ENCODE data around the gene MOXD1. TPM values are rescaled to one million over a fixed set of nuclear protein-coding genes. Genes with fewer than 3 reads are reported as not detected.

The MOXD1 gene
- total RNA-seq, 1 donor from 2014 or later, result 8.0 TPM

DNA sequence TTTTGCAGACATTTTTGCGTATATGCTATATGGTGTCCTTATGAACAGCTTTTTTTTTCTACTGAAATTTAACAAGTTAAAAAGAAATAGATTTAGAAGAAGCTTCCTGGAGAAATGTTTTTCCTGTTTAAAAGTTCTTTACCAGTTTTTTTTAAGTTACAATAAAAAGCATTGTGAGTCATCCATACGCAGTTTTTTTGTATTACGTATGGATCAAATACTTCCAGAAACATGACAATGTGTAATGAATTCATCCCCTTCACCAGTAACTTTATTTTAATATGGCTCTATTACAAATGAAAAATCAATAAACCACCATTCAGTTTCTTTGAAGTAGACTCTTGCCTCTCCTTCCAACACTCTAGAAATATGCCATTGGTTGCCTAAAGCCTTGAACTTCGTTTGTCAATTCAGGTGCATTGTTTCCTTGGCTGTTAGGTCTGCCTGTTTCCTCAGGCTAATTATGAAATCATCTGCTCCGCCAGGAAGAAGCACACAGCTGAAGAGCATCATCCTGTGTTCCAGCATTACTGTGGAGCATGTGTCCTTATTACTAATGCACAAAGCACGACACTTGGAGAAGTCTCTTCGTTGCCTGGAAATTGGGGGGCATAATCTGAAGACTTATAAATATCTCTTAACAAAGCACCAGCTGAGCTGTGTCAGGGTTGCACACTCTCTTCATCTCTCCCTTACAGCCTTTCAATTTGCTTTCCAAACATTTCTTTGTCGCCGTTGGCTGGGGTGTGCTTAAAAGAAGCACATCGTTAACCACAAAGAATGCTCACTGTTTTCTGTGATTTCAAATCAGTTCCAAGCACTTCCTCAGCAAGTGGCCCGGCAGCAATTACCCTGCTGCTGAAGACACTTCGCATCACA, 9.6 kb downstream of the MOXD1 start:
- H3K27me3 Mint-ChIP-seq (ENCODE audit: unreplicated experiment), result no peaks in the 10 kb centered on the region
- H3K36me3 Mint-ChIP-seq (ENCODE audit: unreplicated experiment), result peaks cover 12% of the 10 kb centered on the region
- H3K27ac Mint-ChIP-seq (ENCODE audit: unreplicated experiment), result peak overlapping the region; percentile 81
- TF ChIP-seq, protein P1, sequence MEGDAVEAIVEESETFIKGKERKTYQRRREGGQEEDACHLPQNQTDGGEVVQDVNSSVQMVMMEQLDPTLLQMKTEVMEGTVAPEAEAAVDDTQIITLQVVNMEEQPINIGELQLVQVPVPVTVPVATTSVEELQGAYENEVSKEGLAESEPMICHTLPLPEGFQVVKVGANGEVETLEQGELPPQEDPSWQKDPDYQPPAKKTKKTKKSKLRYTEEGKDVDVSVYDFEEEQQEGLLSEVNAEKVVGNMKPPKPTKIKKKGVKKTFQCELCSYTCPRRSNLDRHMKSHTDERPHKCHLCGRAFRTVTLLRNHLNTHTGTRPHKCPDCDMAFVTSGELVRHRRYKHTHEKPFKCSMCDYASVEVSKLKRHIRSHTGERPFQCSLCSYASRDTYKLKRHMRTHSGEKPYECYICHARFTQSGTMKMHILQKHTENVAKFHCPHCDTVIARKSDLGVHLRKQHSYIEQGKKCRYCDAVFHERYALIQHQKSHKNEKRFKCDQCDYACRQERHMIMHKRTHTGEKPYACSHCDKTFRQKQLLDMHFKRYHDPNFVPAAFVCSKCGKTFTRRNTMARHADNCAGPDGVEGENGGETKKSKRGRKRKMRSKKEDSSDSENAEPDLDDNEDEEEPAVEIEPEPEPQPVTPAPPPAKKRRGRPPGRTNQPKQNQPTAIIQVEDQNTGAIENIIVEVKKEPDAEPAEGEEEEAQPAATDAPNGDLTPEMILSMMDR (IDR thresholded peaks at IDR 0.05), result no peak
- peaks cover 22% of the 10 kb centered on the region for H3K4me1 Mint-ChIP-seq (ENCODE audit: unreplicated experiment)
- peaks cover 27% of the 10 kb centered on the region for H3K9me3 Mint-ChIP-seq (ENCODE audit: unreplicated experiment)
- no peak for DNase-seq (ENCODE audit: extremely low spot score, unreplicated experiment)
- peak overlapping the region; percentile 52 for H3K4me3 Mint-ChIP-seq (ENCODE audit: unreplicated experiment)

DNA sequence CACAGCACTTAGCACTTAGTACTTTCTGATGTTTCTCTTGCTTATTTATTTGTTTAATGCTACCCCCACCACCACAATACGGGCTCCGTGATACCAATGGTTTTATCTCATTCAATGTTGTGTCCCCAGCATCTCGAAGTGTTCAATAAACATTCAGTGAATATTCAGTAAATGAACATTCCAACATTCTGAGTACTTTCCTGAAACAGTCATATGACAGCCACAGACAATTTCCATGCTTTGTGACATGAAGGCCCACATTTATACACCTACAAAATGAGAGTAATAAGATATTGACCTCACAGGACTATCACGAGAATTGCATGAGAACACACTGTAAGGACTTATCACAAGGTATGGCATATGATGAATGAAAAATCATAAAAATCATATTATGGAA, 10.8 kb downstream of the MOXD1 start:
- TF ChIP-seq, protein P1 (IDR thresholded peaks at IDR 0.05), result no peak
- no peak for DNase-seq (ENCODE audit: extremely low spot score, unreplicated experiment)
- no peaks in the 10 kb centered on the region for H3K27me3 Mint-ChIP-seq (ENCODE audit: unreplicated experiment)
- H3K9me3 Mint-ChIP-seq (ENCODE audit: unreplicated experiment), result peaks cover 17% of the 10 kb centered on the region
- H3K4me3 Mint-ChIP-seq (ENCODE audit: unreplicated experiment), result no peak overlapping the region
- peaks cover 22% of the 10 kb centered on the region for H3K4me1 Mint-ChIP-seq (ENCODE audit: unreplicated experiment)
- H3K36me3 Mint-ChIP-seq (ENCODE audit: unreplicated experiment), result peaks cover 7% of the 10 kb centered on the region
- H3K27ac Mint-ChIP-seq (ENCODE audit: unreplicated experiment), result no peak overlapping the region

DNA sequence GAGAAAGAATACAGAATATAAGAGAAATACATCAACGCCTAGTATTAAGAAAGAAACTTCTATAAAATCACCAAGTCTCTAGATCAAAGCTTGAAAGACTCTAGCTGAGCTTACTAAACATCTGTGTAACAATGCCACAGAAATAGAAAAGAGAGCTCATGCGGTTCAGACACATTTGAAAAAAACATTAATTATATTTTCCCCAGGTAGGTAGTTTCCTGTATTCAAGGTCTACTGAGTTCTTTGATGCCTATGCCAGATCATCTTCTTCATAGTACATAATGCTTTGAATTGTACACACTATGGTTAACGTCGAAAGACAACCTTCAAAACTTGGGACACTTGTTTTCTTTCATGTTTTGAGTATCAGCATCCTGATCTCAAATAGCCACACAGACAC, 11.3 kb downstream of the MOXD1 start:
- DNase-seq (ENCODE audit: extremely low spot score, unreplicated experiment), result no peak
- no peak overlapping the region for H3K27ac Mint-ChIP-seq (ENCODE audit: unreplicated experiment)
- peaks cover 22% of the 10 kb centered on the region for H3K4me1 Mint-ChIP-seq (ENCODE audit: unreplicated experiment)
- H3K27me3 Mint-ChIP-seq (ENCODE audit: unreplicated experiment), result no peaks in the 10 kb centered on the region
- H3K4me3 Mint-ChIP-seq (ENCODE audit: unreplicated experiment), result no peak overlapping the region
- TF ChIP-seq, protein P1 (IDR thresholded peaks at IDR 0.05), result no peak
- peaks cover 13% of the 10 kb centered on the region for H3K9me3 Mint-ChIP-seq (ENCODE audit: unreplicated experiment)
- H3K36me3 Mint-ChIP-seq (ENCODE audit: unreplicated experiment), result peaks cover 3% of the 10 kb centered on the region

DNA sequence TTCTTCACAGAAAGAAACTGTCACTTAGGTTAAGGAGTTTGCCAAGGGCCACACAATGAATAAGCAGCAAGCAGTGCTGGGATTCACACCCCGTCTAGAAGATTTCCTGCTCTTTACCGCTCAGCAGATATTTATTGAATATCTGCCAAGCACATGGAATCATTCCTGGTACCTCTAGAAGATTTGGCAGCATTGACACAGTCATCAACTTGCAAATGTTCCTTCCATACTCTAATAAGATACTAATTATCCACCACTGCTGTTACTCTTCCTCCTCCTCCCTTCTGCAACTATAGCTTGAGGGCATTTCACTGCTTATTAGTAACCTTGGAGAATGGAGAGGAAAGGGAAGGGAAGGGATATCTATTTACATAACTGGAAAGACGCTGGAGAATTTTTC, 13.0 kb downstream of the MOXD1 start:
- Mint-ChIP-seq H3K4me1 (ENCODE audit: unreplicated experiment) (peaks cover 22% of the 10 kb centered on the region), H3K27me3 (ENCODE audit: unreplicated experiment) (no peaks in the 10 kb centered on the region), H3K27ac (ENCODE audit: unreplicated experiment) (no peak overlapping the region), H3K36me3 (ENCODE audit: unreplicated experiment) (no peaks in the 10 kb centered on the region), H3K4me3 (ENCODE audit: unreplicated experiment) (no peak overlapping the region), H3K9me3 (ENCODE audit: unreplicated experiment) (no peaks in the 10 kb centered on the region)
- TF ChIP-seq, protein P1 (IDR thresholded peaks at IDR 0.05), result no peak
- DNase-seq (ENCODE audit: extremely low spot score, unreplicated experiment), result no peak

DNA sequence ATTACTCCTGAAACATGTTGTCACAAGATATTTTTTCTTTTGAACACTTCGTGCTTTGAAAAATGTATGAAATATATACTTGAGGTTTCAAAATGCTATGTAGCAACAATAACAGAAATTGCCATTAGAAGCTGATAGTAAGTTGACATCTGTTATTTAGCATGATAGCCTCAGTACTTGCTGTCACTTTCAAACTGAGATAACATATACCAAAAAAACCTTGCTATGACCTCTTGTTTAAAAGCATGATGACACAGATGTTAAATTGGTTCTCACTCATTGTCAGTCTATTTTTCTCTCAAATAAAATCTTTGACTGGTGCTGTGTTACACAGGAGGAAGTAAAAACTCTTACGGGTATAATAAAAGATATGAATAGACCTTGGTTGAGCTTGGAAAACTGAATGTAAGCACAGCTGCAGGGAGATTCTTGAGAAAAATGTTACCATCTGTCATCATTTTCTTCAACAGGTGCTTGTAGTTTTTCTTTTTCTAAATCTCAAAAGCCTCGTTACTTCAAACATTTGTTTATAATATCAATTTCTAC, 18.6 kb downstream of the MOXD1 start:
- Mint-ChIP-seq H3K9me3 (ENCODE audit: unreplicated experiment) (peaks cover 12% of the 10 kb centered on the region), H3K36me3 (ENCODE audit: unreplicated experiment) (peaks cover 3% of the 10 kb centered on the region), H3K27me3 (ENCODE audit: unreplicated experiment) (no peaks in the 10 kb centered on the region), H3K27ac (ENCODE audit: unreplicated experiment) (no peak overlapping the region), H3K4me1 (ENCODE audit: unreplicated experiment) (no peaks in the 10 kb centered on the region), H3K4me3 (ENCODE audit: unreplicated experiment) (no peak overlapping the region)
- TF ChIP-seq, protein P1 (IDR thresholded peaks at IDR 0.05), result no peak
- DNase-seq (ENCODE audit: extremely low spot score, unreplicated experiment), result no peak
